Mucosa of stomach (tissue), 1 donor: Measurements from ENCODE around the gene NT5DC1.
"Not testable (repeated sequence)": the region's sequence is repeated elsewhere in the genome, so short reads cannot be mapped to it uniquely, and the experiment has no call there.

Experiments
- H3K27me3 ChIP-seq: one replicate; pipeline ENCODE4 v1.7.0; 2013; ENCODE audit warnings: mild to moderate bottlenecking, low read length; ENCODE audit not compliant: control insufficient read depth, insufficient read depth
- H3K36me3 ChIP-seq: one replicate; pipeline ENCODE4 v1.7.0; 2013; ENCODE audit warnings: low read length; ENCODE audit not compliant: control insufficient read depth, insufficient read depth
- H3K4me1 ChIP-seq: one replicate; pipeline ENCODE4 v1.7.0; 2013; ENCODE audit warnings: mild to moderate bottlenecking, low read length; ENCODE audit not compliant: control insufficient read depth, insufficient read depth
- H3K4me3 ChIP-seq: one replicate; pipeline ENCODE4 v1.7.0; 2013; ENCODE audit warnings: low read length
- H3K9ac ChIP-seq: one replicate; pipeline ENCODE4 v1.7.0; 2013; ENCODE audit warnings: mild to moderate bottlenecking, low read length, moderate library complexity
- H3K9me3 ChIP-seq: one replicate; pipeline ENCODE4 v1.7.0; 2013; ENCODE audit warnings: mild to moderate bottlenecking, low read length, moderate library complexity; ENCODE audit not compliant: control insufficient read depth
- donor health status: Pancreatic carcinoma.

NT5DC1 gene

DNA sequence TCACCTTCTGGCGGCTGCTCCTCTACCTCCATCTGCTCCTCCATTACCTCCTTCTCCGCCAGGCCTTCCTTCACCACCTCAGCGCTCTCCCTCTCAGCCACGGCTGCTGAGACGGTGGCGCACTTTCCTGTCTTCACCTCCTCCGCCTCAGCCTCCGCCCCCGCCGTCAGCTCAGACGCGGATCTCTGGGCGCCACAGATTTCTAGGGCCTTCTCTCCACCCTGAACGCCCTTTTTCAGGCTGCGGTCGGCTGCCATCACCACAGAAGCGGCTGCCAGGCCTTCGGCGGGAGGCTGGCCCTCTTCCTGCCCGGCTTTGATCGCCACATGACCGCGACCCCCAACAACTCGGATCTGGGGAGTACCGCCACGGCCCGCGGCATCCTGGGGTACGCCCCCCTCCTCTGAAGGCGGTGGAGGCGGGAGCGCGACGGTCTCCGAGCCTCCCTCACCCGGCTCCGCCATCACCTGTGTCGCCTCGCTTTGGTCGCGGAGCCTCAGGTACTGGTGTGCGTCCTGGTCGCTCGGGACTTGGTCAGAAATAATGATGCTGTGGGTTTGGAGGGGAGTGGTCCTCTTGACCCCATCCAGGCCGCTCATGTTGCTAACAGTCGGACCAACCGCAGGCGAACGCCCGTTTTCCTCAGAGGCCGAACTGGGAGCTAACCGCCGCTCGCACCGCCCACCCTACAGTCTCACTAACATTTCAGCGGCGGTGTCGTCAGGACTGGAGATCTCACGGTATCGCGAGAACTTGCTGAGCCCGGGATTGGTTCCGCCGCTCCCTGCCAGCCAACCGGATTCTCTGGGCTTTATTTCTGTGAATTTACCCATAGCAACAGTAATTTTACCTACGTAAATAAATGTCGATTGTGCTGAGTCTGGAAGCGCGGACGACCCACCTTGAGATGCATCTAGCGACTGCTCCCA, 178.8 kb downstream of the NT5DC1 start, which contains the start of gene TSPYL1:
TSPYL1 (minus strand) TSS at position 699 of the 929 bp plus-strand sequence; CDS start at position 599, 100 bp downstream.
- H3K9ac ChIP-seq, result peak within 1 kb of the TSS; percentile 96
- no peaks in the 10 kb centered on the region for H3K27me3 ChIP-seq
- H3K4me1 ChIP-seq, result peaks cover 20% of the 10 kb centered on the region
- H3K4me3 ChIP-seq, result peak within 1 kb of the TSS; percentile 77
- H3K36me3 ChIP-seq, result no peaks in the 10 kb centered on the region
- H3K9me3 ChIP-seq, result no peaks in the 10 kb centered on the region

- Histone ChIP-seq H3K9ac (peak overlapping the region; percentile 96), H3K27me3 (no peaks in the 10 kb centered on the region), H3K4me1 (peaks cover 20% of the 10 kb centered on the region), H3K9me3 (no peaks in the 10 kb centered on the region), H3K36me3 (no peaks in the 10 kb centered on the region), H3K4me3 (peak overlapping the region; percentile 77)
Observed at GRCh38 chr6:116280161-116280932, 179.7 kb downstream of the NT5DC1 start.

DNA sequence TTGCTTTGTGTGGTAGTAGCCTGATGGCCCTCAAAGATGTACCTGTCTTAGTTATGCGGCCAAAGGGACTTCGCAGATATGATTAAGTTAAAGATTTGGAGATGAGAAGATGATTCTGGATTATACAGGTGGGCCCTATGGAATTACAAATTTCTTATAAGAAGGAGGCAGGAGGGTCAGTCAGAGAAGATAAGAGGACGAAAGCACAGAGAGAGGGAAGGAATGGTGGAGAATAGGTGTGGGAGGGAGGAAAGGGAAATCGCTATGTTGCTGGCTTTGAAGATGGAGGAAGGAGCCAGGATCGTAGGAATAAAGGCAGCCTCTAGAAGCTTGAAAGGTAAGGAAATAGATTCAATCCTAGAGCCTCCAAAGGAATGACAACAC, 180.3 kb downstream of the NT5DC1 start:
- Histone ChIP-seq H3K9ac (no peak overlapping the region), H3K27me3 (no peaks in the 10 kb centered on the region), H3K9me3 (no peaks in the 10 kb centered on the region), H3K36me3 (no peaks in the 10 kb centered on the region), H3K4me3 (peak overlapping the region; percentile 77), H3K4me1 (peaks cover 20% of the 10 kb centered on the region)

DNA sequence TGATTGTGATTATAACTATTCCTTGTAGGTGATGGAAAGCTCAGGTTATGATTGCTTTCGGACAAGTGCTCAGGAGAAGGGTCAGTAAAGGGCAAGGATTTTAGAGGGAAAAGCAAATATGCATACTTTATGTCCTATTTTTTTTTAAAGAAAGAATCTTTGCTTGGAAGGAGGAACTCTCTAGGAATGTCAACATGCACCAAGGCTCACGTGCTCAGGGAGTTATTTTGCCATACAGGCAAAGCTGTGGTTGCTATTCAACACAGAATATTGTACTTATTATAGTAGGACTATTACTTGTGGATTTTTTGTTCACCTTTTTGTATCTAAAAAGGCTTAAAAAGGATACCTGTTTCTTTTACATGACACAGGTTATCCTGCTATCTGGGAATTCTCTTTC, 182.0 kb downstream of the NT5DC1 start:
- H3K9me3 ChIP-seq, result no peaks in the 10 kb centered on the region
- no peaks in the 10 kb centered on the region for H3K36me3 ChIP-seq
- no peaks in the 10 kb centered on the region for H3K27me3 ChIP-seq
- no peak overlapping the region for H3K4me3 ChIP-seq
- no peak overlapping the region for H3K9ac ChIP-seq
- H3K4me1 ChIP-seq, result peaks cover 16% of the 10 kb centered on the region

- no peak overlapping the region for H3K9ac ChIP-seq
- H3K4me3 ChIP-seq, result no peak overlapping the region
- peaks cover 11% of the 10 kb centered on the region for H3K4me1 ChIP-seq
- H3K27me3 ChIP-seq, result no peaks in the 10 kb centered on the region
- no peaks in the 10 kb centered on the region for H3K9me3 ChIP-seq
- no peaks in the 10 kb centered on the region for H3K36me3 ChIP-seq
Observed at GRCh38 chr6:116283191-116283590, 182.5 kb downstream of the NT5DC1 start.

DNA sequence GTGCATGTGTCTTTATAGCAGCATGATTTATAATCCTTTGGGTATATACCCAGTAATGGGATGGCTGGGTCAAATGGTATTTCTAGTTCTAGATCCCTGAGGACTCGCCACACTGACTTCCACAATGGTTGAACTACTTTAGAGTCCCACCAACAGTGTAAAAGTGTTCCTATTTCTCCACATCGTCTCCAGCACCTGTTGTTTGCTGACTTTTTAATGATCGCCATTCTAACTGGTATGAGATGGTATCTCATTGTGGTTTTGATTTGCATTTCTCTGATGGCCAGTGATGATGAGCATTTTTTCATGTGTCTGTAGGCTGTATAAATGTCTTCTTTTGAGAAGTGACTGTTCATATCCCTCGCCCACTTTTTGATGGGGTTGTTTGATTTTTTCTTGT, 184.3 kb downstream of the NT5DC1 start:
- H3K9me3 ChIP-seq, H3K9ac ChIP-seq: not testable (repeated sequence)

GRCh38 chr6:116286773-116287358, 186.2 kb downstream of the NT5DC1 start:
- H3K4me3 ChIP-seq, result no peak overlapping the region
- no peaks in the 10 kb centered on the region for H3K9me3 ChIP-seq
- no peaks in the 10 kb centered on the region for H3K4me1 ChIP-seq
- no peak overlapping the region for H3K9ac ChIP-seq
- H3K27me3 ChIP-seq, result no peaks in the 10 kb centered on the region
- H3K36me3 ChIP-seq, result no peaks in the 10 kb centered on the region

More for the DNA sequence above, 184.3 kb downstream of the NT5DC1 start:
- H3K4me3 ChIP-seq, H3K27me3 ChIP-seq, H3K36me3 ChIP-seq, H3K4me1 ChIP-seq: not testable (repeated sequence)

DNA sequence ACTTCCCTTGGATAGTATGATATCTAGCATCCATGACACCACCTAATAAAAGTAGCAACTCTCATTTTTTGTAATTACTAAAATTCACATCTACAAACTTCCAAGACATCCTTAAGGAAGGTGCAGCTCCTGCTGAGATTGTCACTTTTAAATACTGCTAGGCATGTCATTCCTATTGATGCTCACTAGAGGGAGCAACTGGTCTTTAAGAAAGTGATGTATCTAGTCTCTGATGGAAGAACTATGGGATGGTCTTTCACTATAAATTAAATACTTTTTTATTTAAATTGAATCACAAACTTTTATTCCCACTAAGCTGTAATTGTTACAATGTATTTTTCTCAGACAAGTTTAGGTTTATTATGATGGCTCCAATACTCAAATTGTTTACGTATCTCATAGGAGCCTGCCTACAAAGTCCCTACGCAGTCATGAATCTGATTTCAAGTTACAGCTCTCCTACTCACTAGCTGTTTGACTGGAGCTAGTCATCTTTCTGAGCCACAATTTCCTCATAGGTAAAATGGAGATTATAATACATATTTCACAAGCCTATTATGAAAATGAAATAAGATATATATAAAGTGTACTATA, 187.1 kb downstream of the NT5DC1 start:
- Histone ChIP-seq H3K9ac (no peak overlapping the region), H3K9me3 (no peaks in the 10 kb centered on the region), H3K27me3 (no peaks in the 10 kb centered on the region), H3K36me3 (no peaks in the 10 kb centered on the region), H3K4me1 (no peaks in the 10 kb centered on the region), H3K4me3 (no peak overlapping the region)

DNA sequence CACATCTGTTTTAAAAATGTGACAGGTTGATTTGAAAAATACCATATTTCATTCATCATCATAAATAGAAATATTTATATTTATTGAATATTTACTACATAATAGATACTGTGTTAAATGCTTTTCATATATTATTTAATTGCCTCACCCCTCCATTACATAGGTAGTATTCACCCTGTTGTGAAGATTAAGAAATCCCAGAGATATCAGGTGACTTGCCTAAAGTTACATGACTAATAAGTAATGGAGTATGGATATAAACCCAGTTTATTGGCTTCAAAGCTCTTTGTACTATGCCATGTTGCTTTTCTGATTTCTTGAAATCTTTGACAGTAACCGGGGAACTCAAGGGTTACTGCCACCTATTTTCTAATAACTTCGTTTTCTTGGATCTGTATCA, 189.2 kb downstream of the NT5DC1 start:
- no peaks in the 10 kb centered on the region for H3K27me3 ChIP-seq
- no peak overlapping the region for H3K4me3 ChIP-seq
- no peaks in the 10 kb centered on the region for H3K4me1 ChIP-seq

GRCh38 chr6:116290799-116291198, 190.1 kb downstream of the NT5DC1 start:
- Histone ChIP-seq H3K4me3 (no peak overlapping the region), H3K4me1 (no peaks in the 10 kb centered on the region), H3K9ac (no peak overlapping the region), H3K36me3 (no peaks in the 10 kb centered on the region), H3K27me3 (no peaks in the 10 kb centered on the region), H3K9me3 (no peaks in the 10 kb centered on the region)

More for the DNA sequence above, 189.2 kb downstream of the NT5DC1 start:
- H3K9me3 ChIP-seq, result no peaks in the 10 kb centered on the region
- no peak overlapping the region for H3K9ac ChIP-seq
- no peaks in the 10 kb centered on the region for H3K36me3 ChIP-seq

GRCh38 chr6:116291701-116292396, 191.2 kb downstream of the NT5DC1 start:
- Histone ChIP-seq H3K36me3 (no peaks in the 10 kb centered on the region), H3K4me1 (no peaks in the 10 kb centered on the region), H3K4me3 (no peak overlapping the region), H3K9ac (no peak overlapping the region), H3K9me3 (no peaks in the 10 kb centered on the region), H3K27me3 (no peaks in the 10 kb centered on the region)
